ENCODE results near the gene SLC25A21.

- TF ChIP-seq, protein P1, sequence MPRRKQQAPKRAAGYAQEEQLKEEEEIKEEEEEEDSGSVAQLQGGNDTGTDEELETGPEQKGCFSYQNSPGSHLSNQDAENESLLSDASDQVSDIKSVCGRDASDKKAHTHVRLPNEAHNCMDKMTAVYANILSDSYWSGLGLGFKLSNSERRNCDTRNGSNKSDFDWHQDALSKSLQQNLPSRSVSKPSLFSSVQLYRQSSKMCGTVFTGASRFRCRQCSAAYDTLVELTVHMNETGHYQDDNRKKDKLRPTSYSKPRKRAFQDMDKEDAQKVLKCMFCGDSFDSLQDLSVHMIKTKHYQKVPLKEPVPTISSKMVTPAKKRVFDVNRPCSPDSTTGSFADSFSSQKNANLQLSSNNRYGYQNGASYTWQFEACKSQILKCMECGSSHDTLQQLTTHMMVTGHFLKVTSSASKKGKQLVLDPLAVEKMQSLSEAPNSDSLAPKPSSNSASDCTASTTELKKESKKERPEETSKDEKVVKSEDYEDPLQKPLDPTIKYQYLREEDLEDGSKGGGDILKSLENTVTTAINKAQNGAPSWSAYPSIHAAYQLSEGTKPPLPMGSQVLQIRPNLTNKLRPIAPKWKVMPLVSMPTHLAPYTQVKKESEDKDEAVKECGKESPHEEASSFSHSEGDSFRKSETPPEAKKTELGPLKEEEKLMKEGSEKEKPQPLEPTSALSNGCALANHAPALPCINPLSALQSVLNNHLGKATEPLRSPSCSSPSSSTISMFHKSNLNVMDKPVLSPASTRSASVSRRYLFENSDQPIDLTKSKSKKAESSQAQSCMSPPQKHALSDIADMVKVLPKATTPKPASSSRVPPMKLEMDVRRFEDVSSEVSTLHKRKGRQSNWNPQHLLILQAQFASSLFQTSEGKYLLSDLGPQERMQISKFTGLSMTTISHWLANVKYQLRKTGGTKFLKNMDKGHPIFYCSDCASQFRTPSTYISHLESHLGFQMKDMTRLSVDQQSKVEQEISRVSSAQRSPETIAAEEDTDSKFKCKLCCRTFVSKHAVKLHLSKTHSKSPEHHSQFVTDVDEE (CRISPR knock-in tag; IDR thresholded peaks at IDR 0.05): no peak
- TF ChIP-seq, protein P2, sequence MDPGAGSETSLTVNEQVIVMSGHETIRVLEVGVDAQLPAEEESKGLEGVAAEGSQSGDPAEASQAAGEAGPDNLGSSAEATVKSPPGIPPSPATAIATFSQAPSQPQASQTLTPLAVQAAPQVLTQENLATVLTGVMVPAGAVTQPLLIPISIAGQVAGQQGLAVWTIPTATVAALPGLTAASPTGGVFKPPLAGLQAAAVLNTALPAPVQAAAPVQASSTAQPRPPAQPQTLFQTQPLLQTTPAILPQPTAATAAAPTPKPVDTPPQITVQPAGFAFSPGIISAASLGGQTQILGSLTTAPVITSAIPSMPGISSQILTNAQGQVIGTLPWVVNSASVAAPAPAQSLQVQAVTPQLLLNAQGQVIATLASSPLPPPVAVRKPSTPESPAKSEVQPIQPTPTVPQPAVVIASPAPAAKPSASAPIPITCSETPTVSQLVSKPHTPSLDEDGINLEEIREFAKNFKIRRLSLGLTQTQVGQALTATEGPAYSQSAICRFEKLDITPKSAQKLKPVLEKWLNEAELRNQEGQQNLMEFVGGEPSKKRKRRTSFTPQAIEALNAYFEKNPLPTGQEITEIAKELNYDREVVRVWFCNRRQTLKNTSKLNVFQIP (CRISPR knock-in tag; IDR thresholded peaks at IDR 0.05; ENCODE audit: borderline replicate concordance, low read depth): no peak
- TF ChIP-seq RARB (CRISPR knock-in tag; IDR thresholded peaks at IDR 0.05) (no peak), ZFP30 (CRISPR knock-in tag; IDR thresholded peaks at IDR 0.05) (no peak), ZFP3 (CRISPR knock-in tag; IDR thresholded peaks at IDR 0.05) (no peak), TCF4 (CRISPR knock-in tag; IDR thresholded peaks at IDR 0.05; ENCODE audit: borderline replicate concordance) (no peak), PPARA (CRISPR knock-in tag; IDR thresholded peaks at IDR 0.05; ENCODE audit: borderline replicate concordance) (no peak), ISL1 (CRISPR knock-in tag; IDR thresholded peaks at IDR 0.05) (no peak), OSR1 (CRISPR knock-in tag; IDR thresholded peaks at IDR 0.05) (no peak), ESRRG (CRISPR knock-in tag; IDR thresholded peaks at IDR 0.05) (no peak)
- TF ChIP-seq, protein P3, sequence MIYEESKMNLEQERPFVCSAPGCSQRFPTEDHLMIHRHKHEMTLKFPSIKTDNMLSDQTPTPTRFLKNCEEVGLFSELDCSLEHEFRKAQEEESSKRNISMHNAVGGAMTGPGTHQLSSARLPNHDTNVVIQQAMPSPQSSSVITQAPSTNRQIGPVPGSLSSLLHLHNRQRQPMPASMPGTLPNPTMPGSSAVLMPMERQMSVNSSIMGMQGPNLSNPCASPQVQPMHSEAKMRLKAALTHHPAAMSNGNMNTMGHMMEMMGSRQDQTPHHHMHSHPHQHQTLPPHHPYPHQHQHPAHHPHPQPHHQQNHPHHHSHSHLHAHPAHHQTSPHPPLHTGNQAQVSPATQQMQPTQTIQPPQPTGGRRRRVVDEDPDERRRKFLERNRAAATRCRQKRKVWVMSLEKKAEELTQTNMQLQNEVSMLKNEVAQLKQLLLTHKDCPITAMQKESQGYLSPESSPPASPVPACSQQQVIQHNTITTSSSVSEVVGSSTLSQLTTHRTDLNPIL (CRISPR knock-in tag; IDR thresholded peaks at IDR 0.05; ENCODE audit: low read depth): no peak
- TF ChIP-seq, protein P4, sequence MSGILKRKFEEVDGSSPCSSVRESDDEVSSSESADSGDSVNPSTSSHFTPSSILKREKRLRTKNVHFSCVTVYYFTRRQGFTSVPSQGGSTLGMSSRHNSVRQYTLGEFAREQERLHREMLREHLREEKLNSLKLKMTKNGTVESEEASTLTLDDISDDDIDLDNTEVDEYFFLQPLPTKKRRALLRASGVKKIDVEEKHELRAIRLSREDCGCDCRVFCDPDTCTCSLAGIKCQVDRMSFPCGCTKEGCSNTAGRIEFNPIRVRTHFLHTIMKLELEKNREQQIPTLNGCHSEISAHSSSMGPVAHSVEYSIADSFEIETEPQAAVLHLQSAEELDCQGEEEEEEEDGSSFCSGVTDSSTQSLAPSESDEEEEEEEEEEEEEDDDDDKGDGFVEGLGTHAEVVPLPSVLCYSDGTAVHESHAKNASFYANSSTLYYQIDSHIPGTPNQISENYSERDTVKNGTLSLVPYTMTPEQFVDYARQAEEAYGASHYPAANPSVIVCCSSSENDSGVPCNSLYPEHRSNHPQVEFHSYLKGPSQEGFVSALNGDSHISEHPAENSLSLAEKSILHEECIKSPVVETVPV (CRISPR knock-in tag; IDR thresholded peaks at IDR 0.05): no peak
Measured at GRCh38 chr14:37114002-37114401, 58.4 kb downstream of the SLC25A21 start.
